ENCODE results near the gene PCDH9.

Gene PCDH9

DNA sequence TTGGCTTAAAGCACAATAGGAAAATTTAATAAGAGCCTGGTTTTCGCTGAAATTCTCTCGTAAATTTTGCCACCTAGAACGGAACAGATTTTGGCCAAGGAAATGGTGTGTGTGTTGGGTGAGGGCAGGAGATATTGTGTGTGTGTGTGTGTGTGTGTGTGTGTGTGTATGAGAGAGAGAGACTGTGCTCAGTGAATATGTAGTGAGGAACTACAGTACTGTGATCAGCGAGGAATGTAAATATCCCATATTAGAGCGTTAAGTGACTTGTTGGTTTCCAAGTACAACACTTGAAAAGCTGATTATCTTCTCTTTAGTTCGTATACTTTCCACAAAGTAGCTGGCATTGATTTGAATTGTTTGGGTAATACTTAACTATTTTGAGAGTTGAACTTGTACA is 738.9 kb downstream of the PCDH9 start:
- DNase-seq = no peak

DNA sequence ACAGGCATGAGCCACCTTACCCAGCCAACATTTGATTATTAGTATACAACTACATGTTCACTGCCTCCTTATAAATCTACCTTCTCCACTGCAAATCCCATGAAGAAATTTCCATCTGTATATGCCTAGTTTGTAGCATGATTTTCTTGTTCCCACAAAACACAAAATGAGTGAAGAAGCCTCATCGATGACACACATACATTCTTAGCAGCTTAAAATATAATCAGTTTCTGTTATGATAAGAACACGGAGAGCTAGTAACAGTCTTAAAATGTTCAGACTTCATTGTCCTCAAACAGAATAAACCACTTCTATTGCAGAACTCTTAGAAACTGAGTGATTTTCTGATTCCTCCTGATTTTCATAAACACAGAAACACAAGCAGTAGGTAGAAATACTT is 740.5 kb downstream of the PCDH9 start:
- DNase-seq = no peak

DNA sequence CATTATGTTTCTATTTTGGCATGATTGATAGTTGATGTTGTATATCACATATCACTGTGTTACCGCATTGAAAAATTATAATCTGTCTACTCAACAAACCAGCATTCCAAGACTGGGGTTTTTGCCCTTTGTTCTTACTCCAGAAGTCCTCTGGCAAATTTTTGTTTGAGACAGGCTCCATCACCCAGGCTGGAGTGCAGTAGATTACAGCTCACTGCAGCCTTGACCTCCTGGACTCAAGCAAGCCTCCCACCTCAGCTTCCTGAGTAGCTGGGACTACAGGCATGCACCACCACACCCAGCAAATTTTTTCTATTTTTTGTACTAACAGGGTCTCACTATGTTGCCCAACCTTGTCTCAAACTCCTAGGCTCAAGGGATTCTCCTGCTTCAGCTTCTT is 741.0 kb downstream of the PCDH9 start:
- no peak for DNase-seq

DNA sequence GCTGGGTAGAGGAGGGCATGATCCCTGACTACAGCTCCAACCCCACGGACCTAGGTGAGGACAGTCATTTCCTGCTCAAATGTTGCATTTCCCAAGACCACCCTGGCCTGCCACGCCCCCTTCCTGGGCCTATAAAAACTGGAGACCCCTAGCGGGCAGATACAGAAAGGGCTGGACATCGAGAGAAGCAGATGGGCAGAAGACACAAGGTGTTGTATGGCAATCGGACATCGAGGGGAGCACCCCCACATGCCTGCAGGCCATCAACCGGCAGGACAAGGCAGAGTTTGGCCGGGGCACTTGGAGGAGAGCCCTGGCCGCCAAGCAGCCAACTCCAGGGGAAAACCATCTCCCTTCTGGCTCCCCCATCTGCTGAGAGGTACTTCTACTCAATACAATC is 746.4 kb downstream of the PCDH9 start:
- DNase-seq = no peak

DNA sequence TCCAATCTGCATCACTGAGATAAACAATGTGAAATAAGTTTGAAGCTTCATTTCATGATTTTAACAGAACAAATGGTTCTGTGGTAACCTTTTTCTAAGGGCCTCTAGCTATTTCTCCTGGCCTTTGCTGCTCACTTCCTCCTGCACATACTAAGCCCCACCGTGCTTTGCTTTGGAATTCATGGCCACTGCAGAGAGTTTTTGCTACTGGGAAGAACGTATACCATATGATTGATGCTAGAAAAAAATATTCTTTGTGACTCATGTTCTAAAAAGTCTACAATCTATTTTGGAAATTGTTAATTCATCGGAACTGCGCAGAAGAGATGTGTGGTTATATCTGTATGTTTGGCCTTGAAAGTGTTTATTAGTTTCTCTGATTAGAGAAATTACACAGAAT is 747.3 kb downstream of the PCDH9 start:
- no peak for DNase-seq

DNA sequence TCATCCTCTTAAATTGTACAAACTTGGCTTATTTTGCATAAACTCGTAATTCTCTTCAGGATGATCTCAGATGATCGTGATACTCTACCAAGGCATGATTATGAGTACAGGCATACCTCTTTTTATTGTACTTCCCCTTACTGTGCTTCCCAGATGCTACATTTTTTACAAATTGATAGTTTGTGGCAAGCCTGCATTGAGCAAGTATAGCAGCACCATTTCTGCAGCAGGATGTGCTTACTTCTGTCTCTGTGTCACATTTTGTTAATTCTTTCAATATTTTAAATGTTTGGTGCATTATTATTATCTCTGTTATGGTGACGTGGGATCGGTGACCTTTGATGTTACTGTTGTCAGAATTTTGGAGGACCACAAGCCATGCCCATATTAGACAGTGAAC is 752.3 kb downstream of the PCDH9 start:
- DNase-seq = no peak

DNA sequence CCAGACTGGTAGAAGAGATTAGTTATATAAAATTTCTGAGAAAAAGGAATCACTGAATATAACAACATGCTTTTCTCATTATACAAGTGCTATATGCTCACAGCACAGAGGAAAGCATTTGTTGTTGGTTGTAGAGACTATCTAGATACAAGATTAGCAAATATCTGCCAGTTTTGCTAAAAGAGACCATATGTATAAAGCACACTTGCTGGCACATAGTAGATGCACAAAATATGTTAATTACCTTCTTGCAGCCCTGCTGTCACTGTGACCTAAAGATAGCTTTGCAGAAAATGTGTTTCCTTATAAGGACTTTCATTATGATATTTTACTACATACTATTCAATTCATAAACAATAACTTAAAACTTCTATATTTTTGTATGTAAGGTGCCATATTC is 755.1 kb downstream of the PCDH9 start:
- DNase-seq = no peak

DNA sequence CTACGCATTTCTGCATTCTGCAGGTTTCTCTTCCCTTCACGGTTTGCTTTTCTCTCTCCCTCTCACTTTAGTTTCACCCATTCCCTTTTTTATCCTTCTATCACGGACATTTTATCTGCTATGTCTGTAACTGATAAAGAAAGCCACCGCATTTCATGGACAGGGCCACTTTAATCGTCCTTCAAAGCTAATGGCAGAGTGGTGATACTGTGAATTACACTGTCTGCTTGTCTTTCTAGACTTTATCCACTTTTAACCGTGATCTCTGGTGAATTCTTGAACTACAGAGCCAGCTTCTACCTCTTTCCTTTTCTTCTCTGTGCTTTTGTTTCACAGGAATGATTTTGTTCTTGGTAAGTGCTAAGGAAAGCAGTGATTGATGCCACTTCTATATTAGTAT is 760.4 kb downstream of the PCDH9 start:
- no peak for DNase-seq

DNA sequence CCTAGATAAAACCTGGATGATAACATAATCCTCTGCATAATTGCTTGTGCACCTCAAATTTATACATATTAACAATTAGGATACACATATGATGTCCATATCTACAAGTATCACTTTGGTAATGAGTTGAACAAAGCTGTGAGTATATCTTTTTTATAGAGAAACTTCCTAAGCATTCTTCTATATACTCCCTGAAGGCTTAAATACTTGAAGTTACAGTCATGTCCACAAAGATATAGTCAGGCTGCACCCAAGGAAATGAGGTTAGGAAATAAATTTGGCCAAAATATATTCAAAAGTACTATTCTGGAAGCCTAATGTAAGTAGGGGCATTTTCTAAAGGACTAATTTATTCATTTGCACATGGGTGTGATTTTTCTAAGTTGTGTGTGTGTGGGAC is 761.5 kb downstream of the PCDH9 start:
- DNase-seq = no peak

DNA sequence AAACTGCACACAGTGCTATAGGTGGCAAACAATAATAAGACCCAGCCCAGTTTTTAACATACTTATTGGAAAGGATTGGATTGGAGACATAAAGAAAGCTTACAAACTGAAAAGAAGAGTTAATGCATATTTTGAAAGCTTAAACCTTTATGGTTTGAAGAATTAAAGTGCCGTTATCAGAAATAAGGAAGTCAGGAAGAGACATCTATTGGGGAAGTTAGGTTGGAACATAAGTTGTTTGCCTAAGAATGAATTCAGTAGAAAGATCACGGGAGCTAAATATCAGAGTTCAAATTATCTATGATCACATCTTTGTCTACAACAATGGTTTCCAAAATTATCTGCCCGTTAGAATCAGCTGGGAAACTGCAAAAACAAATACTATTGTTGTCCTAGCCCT is 767.9 kb downstream of the PCDH9 start:
- DNase-seq = no peak

DNA sequence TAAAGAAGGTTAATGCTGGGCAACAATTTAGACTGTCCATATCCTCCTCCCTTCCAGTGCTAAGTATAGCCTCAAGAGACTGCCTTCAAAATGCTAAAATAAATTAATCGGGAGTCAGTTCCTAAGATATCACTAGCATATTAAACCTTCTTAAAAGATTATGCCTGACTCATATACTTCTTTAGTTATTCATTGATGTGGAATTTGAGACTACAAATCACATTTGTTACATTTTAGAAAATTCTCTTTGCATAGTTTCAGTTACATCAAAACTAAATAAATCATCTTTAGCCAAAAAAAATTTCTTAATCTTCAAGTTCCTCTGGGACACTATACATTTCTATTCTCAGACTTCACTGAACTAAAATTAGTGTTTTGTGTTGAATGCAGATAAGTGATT is 769.1 kb downstream of the PCDH9 start:
- no peak for DNase-seq

DNA sequence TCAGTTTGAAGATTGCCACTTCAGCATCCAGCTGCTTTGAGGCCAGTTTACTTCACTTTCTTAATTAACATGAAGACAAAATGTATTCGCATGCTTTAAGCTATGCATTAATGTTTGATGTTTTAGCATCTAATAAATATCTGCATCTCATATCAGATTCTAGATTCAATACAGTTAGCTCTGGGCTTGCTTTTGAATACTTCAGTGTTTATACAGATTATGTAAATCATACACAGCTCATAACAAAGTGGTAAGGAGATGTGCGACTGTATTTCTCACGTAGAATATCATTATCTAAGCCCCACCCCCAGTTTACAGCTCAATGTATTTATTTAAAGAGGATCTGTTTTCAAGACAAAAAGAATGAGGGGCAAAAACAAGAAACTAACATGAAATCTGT is 770.5 kb downstream of the PCDH9 start:
- DNase-seq = no peak

DNA sequence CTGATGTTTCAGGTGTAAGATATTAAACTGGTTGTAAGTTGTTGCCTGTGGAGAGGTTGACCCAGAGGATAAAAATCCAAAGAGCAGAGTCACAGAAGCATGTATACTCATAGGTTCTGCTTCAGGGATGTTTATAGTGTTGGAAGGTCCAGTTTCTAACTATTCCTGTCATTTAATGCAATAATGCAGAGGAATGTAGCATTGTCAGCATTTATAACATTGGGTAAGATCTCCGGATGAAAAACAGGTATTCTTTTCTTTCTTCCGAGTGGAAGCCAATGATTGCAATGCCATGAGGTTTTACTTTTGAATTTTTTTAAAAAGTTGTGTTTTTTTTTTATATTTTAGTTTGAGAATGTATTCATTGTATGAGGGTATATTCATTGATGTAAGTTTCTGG is 771.0 kb downstream of the PCDH9 start:
- no peak for DNase-seq

DNA sequence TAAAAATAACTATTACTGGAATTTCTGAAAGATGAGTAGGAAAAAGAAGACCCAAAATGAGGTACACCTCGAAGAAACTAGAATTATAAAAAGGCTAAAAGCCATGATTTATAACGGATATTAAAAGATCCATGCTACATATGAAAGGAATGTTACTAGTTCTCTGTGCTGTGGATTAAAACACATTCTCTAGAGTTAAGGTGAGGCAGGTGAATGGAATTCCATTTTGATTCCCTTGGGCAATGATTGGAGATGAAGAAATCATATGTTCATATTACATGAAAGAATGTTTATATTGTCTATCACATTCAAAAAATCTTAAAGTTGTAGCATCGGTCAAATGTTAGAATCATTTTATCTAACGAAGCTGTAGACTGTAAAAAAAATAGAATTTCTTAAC is 783.7 kb downstream of the PCDH9 start:
- DNase-seq = no peak

DNA sequence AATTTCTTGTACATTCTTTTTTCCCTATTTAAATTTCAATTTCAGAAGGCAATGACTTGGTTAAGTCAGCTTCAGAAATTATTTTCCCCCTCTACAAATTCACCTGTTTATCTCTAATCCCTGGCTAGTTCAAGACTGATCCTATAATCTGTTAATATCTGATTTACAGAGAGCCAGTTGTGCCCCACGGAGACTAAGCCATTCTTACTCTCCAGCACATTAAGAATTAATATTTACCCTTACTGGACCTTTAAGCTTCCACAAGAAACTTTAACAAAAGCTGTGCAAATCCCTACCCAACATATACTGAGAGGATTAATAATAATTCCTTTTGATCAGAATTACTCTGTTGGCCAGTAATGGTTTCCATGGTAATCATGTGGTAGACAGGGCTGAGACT is 786.2 kb downstream of the PCDH9 start:
- DNase-seq = no peak

DNA sequence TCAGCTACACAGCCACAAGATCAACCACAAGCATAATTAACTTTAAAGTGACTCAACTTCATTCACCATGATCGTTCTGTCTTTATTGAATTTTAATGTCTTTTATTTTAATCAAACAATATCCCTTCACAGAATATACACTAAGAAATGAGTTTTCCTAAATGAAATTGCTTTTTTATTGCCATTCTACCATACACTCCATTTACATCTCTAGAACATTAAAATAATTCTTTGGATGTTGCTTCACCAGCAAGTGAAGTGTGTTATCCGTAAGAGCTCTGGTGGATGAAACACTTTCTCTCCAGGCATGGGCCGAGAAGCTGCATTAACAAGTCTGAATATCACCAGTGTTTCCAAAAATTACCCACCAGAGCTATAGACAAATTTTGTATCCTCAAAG is 789.2 kb downstream of the PCDH9 start:
- DNase-seq = no peak

DNA sequence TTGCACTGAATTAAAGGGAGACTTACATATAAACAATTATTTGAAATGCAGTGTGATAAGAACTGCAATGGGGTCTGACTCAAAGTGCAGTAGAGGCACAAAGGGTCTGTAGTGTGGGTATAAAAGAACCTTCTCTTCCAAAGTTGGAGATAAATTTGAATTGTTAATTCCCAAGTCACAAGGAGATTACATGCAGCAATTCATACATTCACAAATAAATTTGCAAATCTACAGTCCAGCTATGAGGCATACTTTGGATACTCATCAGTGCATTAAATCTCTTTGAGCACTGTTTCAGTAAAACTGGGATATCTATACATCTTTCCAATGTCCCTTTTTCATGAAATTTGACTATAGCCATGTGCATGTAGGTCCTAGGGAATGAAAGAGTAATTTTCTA is 799.4 kb downstream of the PCDH9 start:
- DNase-seq = no peak

DNA sequence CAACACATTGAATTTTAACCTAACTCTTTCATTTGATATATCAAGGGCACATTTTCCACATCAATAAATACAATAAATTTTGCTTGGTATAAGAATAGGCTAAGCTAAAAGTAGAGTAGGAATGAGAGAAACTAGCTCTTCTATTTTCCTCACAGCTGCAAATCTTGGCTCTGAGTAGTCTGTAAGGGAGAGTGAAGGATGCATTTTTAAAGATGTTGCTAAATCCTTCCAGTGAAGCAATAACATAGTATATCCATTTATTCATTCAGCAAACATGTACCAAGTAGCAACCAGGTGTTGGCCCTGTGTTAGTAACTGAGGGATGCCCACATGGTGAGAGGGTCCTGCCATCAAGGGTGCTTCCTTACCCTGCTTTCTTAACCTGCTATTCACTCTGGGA is 799.9 kb downstream of the PCDH9 start:
- DNase-seq = no peak

DNA sequence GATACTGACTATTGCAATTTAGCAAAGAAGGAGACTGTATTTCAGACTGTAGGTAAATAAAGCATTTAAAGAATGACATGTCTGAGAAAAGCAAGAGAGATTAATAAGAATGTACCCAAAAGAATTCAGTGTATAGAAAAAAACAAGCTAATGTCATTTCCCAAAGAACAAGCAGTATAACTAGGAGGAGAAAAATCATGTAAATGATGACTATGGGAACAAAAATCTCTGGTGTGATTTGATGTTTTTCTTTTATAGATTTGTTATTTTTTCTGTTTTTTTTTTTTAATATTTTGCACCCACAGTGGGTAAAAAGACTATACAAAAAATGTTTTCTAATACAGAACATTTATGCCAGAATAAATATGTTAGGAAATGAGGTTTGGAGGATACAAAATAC is 801.0 kb downstream of the PCDH9 start:
- no peak for DNase-seq

DNA sequence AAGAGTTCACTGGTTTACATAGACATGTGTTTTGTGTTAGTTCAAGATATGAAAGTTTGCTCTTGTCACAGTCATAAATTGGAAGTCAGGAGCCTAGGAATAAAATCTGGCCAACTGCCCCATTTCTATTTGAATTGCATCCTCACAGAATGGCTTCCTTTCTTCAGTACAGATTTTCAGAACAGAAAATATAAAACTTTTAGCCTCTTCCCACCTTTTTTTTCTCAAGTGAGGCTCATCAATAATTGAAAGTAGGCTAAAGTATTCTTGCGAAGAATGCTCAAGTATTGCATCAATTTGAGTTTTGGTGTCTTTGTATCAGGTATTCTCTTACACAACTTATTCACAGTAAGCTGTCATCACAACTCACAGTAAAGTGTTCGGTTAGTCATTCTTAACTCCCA is 802.7 kb downstream of the PCDH9 start:
- DNase-seq = no peak

DNA sequence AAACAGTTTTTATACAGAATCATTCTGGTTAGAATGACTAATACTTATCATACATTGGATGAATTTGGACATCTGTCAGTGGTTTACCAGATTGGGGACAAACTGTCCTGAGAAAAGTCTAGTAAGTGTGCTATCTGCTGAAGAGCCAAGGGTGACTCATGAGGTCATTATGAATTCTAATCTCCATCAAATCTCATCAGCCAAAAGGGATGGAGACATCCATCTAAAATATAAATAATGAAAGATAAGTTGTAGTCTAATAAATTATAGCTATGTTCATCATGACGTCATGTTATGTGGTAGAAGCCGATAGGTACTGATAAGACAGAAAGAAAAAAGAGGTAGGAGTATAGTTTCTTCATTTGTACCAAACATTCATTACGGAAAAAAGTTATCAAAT is 804.4 kb downstream of the PCDH9 start:
- no peak for DNase-seq

DNA sequence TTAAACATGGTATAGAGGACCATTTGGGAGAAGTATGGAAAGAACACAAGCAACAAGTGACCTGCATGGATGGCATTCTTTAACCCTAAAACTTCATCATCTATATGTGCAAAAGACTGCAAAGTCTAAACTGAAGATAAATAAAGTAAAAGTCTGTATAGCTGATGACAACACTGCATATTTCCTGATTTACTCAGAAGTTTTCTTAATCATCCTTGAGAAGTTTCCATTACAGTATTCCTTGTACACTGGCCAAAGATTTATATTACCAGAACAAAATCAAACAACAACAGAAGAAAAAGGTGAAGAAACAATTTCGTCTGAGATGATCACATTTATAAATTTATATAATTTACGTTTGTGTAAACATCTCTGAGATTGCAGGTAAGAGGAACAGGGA is 805.7 kb downstream of the PCDH9 start:
- DNase-seq = no peak

DNA sequence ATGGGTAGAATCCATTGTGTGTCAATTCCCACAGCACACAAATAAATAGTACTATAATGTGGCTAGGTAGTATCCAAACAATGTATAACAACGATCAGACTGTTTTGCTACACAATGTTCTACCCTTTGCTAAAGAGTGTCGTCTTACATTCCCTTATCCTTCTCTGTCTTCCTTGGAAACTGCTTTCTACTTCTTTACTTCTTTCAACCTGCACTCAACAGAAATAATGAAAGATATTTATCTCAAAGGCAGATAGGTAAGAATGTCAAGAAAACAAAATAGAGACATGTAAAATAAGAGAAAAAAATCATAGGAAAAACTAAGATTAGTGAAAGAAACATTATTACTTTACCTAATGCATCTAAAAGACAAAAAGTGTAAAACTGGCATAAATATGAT is 814.7 kb downstream of the PCDH9 start:
- no peak for DNase-seq

DNA sequence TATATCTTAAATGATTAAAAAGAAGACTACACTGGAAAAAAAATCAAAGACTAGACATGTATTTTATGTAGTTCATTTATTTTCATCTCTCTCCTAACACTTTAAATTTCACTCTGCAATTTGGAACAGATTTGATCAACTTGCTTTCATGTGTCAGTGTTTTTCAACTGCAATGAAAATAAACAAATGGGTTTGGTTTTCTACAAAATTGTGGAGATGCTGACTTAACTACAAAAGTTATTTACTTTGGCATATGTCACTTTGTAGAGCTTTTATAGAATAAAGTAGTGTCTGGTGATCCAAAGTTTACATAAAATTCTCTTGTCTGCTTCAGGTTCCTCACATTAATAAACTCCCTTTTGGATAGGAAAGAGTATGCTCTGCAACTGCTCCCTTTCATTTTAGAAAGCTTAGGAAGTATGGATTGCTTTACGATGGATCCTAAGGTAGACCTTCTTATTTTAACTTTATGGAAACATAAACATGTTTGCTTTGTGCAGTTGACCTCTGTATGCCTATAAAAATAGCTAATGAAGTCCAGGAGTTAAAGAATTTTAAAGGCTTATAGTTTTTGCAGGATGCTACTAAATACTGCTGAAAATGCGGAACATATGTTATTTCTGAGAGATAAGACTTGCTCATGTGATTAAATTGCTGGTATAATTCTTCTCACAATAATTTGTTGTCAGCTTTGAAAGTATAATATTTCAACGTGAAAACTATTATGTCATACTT is 815.9 kb downstream of the PCDH9 start:
- no peak for DNase-seq

DNA sequence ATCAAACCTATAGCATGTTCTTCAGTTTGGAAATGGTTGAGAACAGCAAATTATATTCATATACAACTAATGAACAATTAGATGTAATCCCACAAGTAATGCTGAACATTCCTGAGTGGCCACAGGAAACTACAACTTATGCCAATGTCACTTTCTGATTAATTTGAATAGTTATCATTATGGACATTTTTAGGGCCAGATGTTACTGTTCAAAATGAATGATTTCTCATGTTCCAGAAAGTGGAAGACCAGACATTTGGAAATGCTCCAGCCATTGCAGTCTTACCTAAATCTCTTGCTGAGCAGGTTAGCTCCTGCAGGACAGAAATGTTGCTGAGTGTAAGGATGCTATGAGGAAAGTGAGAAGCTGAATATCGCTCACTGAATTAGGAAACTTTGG is 819.8 kb downstream of the PCDH9 start:
- no peak for DNase-seq

DNA sequence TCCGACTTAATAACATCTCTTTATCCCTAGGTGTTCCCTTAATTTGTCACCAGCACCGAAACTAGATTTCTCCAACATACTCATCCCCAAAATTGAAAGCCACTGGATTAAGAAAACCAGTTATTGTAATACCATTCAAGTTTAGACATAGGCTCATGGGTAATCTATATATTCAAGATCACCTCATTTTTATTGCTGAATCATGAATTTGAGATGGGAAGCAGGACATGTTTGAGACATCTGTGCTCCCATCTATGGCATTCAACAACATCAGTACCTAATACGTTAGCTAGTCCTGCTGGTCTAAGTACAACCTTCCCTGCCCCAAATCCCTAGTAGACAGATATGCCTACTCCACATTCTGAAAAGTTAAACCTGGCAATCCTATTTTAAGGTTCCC is 820.6 kb downstream of the PCDH9 start:
- no peak for DNase-seq

Measured in NCI-H1694 treated with DMSO at 0.1 percent for 48 hours (cell line).